Measurements from ENCODE around the gene FAM120A.
"Not testable (repeated sequence)": the region's sequence is repeated elsewhere in the genome, so short reads cannot be mapped to it uniquely, and the experiment has no call there.

The FAM120A gene

DNA sequence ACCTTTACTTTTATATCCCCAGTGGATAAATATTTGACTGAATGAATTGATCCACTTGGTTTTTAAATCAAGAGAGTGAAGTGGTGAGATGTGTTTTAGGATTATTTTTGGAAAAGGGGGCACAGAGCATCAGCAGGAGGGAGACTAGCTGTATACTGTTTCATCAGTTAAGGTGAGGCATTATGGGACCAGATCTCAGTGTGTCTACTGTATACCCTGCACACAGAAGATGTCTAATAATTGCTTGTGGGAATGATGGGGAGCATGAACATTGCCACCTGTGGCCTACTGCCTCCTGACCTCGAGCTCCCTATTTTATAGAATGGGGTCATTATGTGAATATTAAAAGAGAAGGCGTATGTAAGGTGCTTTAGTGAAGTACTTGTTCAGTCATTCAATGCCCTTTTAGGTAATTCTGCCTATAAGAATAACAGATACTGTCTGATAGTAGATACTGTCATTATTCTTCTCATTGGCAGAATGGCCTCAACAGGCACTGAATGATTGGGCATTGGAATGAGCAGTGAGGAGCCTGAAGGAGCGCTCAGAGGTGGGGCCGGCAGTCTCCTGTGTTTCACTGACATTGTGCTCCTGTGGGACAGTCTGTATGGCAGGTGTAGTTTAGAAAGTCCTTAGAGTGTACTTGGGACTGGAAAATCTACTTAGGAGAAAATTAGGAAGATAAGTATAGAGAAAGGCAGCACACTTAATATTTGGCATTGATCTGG, 49.2 kb downstream of the FAM120A start:
- Histone ChIP-seq H3K36me3 (ENCODE audit: insufficient read depth, low read length) (peaks cover 50% of the 10 kb centered on the region), H3K9ac (ENCODE audit: low read depth, low read length) (peak overlapping the region; percentile 66), H3K4me1 (ENCODE audit: control insufficient read depth, insufficient read depth, low read length) (peaks cover 34% of the 10 kb centered on the region), H3K4me2 (ENCODE audit: low read length) (peak overlapping the region; percentile 84), H3K4me3 (ENCODE audit: low read length) (peak overlapping the region; percentile 70), H3K9me3 (replicated peaks; ENCODE audit: low read length) (no peaks in the 10 kb centered on the region), H3K27me3 (ENCODE audit: control insufficient read depth, insufficient read depth, low read length) (no peaks in the 10 kb centered on the region)

DNA sequence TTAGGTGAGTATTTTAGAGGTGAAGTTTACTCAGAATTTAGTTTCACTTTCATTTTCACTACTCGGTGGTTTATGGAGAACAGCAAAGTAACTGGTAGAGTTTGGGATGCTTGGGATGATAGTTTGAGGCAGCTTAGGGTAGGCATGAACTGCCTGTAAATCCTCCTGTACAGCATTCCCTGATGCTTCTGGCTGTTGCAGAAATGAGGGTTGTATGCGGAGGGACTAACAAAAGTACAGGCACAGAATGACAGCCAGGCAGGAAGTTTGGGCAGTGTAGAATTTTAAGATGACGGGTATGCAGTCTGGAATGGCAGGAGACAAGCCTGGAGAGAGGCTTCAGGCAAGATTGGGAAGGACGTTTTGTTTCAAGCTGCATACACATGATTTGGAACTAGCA, 49.9 kb downstream of the FAM120A start:
- peak overlapping the region; percentile 84 for H3K4me2 ChIP-seq (ENCODE audit: low read length)
- peaks cover 48% of the 10 kb centered on the region for H3K36me3 ChIP-seq (ENCODE audit: insufficient read depth, low read length)
- H3K4me3 ChIP-seq (ENCODE audit: low read length): peak overlapping the region; percentile 70
- H3K27me3 ChIP-seq (ENCODE audit: control insufficient read depth, insufficient read depth, low read length): no peaks in the 10 kb centered on the region
- H3K9me3 ChIP-seq (replicated peaks; ENCODE audit: low read length): no peaks in the 10 kb centered on the region
- H3K9ac ChIP-seq (ENCODE audit: low read depth, low read length): peak overlapping the region; percentile 66
- H3K4me1 ChIP-seq (ENCODE audit: control insufficient read depth, insufficient read depth, low read length): peaks cover 36% of the 10 kb centered on the region

DNA sequence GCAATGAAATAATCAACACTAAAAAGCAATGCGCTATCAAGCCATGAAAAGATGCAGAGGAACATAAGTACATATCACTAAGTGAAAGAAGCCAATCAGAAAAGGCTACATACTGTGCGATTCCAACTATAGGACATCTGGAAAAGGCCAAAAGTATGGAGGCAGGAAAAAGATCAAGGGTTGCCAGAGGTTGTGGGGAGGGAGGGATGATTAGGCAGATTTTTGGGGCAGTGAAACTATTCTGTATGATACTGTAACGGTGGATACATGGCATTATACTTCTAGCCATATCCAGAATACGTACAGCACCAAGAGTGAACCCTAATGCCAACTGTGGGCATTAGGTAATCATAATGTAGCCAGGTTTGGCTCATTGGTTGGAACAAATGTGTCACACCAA, 51.9 kb downstream of the FAM120A start:
- no peaks in the 10 kb centered on the region for H3K9me3 ChIP-seq (replicated peaks; ENCODE audit: low read length)
- H3K4me3 ChIP-seq (ENCODE audit: low read length): no peak overlapping the region
- peaks cover 29% of the 10 kb centered on the region for H3K36me3 ChIP-seq (ENCODE audit: insufficient read depth, low read length)
- peaks cover 36% of the 10 kb centered on the region for H3K4me1 ChIP-seq (ENCODE audit: control insufficient read depth, insufficient read depth, low read length)
- H3K9ac ChIP-seq (ENCODE audit: low read depth, low read length): no peak overlapping the region
- H3K4me2 ChIP-seq (ENCODE audit: low read length): no peak overlapping the region
- H3K27me3 ChIP-seq (ENCODE audit: control insufficient read depth, insufficient read depth, low read length): no peaks in the 10 kb centered on the region

DNA sequence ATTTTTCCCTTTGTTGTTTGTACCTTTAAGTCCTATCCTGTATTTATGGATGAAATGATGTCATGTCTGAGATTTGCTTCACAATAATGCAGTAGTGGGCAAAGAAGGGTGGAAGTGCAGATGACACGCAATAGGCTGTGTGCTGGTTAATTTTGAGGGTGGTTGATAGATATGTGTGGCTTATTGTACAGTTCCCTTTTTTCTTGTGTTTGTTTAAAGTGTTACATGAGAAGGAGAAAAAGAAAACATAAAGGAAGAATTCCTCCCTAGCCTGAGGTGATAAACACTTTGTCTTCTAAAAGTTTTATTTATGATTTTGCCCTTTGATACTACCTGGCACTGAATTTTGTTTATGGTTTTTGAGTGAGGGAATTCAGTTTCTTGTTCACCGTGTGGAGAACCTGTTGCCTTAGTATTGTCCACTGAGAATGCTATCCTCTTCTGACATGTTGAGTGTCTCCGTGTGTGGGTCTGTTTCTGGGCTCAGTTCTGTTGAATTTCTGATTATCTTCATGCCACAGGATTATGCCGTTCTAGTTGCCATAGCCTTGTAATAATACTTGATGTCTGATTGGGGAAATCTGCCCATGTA, 54.2 kb downstream of the FAM120A start:
- peaks cover 29% of the 10 kb centered on the region for H3K4me1 ChIP-seq (ENCODE audit: control insufficient read depth, insufficient read depth, low read length)
- H3K9ac ChIP-seq (ENCODE audit: low read depth, low read length): no peak overlapping the region
- peaks cover 12% of the 10 kb centered on the region for H3K36me3 ChIP-seq (ENCODE audit: insufficient read depth, low read length)
- no peak overlapping the region for H3K4me2 ChIP-seq (ENCODE audit: low read length)
- H3K4me3 ChIP-seq (ENCODE audit: low read length): no peak overlapping the region
- no peaks in the 10 kb centered on the region for H3K27me3 ChIP-seq (ENCODE audit: control insufficient read depth, insufficient read depth, low read length)
- no peaks in the 10 kb centered on the region for H3K9me3 ChIP-seq (replicated peaks; ENCODE audit: low read length)

DNA sequence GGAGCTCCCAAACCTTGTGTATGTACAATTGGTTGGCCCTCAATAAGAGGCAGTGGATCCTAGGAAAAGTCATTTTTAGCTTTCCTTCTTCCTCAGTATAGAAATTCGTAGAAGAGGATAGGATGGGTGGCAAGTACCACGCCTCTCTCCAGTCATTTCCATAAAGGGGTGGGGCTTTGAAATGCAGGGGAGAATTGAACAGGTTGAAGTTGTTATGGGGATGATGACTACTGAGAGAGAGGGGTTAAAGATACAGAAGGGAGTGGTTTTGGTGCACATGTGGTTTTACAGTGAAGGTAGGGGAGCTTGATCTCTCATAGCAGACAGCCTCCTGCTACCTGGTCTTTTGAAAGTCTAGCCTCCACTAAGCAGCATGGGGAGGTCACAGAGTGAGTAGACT, 56.3 kb downstream of the FAM120A start:
- H3K36me3 ChIP-seq (ENCODE audit: insufficient read depth, low read length): peaks cover 8% of the 10 kb centered on the region
- H3K9ac ChIP-seq (ENCODE audit: low read depth, low read length): no peak overlapping the region
- peaks cover 32% of the 10 kb centered on the region for H3K4me1 ChIP-seq (ENCODE audit: control insufficient read depth, insufficient read depth, low read length)
- no peak overlapping the region for H3K4me2 ChIP-seq (ENCODE audit: low read length)
- no peaks in the 10 kb centered on the region for H3K27me3 ChIP-seq (ENCODE audit: control insufficient read depth, insufficient read depth, low read length)
- no peaks in the 10 kb centered on the region for H3K9me3 ChIP-seq (replicated peaks; ENCODE audit: low read length)
- no peak overlapping the region for H3K4me3 ChIP-seq (ENCODE audit: low read length)

DNA sequence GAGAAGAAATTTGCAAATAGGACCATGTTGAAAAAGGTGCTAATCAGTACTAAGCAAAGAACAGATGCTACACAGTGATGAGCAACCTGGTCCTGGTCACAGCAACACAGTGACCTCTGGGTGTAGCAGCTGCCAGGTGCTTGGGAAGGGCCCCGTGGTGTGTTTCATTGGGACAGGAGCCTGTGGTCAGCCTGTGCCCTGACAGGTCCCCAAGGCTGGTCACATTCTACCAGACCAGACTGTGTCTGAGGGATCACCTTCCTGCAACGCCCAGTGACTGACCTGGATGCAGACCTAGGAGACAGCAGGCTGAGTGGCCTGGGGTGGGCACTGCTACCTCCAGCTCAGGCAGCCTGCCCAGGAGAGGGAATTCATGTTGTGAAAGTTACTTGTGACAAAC, 56.7 kb downstream of the FAM120A start:
- Histone ChIP-seq H3K4me1 (ENCODE audit: control insufficient read depth, insufficient read depth, low read length) (peaks cover 32% of the 10 kb centered on the region), H3K9me3 (replicated peaks; ENCODE audit: low read length) (no peaks in the 10 kb centered on the region), H3K9ac (ENCODE audit: low read depth, low read length) (no peak overlapping the region), H3K4me2 (ENCODE audit: low read length) (no peak overlapping the region), H3K4me3 (ENCODE audit: low read length) (no peak overlapping the region), H3K27me3 (ENCODE audit: control insufficient read depth, insufficient read depth, low read length) (no peaks in the 10 kb centered on the region), H3K36me3 (ENCODE audit: insufficient read depth, low read length) (peaks cover 4% of the 10 kb centered on the region)

DNA sequence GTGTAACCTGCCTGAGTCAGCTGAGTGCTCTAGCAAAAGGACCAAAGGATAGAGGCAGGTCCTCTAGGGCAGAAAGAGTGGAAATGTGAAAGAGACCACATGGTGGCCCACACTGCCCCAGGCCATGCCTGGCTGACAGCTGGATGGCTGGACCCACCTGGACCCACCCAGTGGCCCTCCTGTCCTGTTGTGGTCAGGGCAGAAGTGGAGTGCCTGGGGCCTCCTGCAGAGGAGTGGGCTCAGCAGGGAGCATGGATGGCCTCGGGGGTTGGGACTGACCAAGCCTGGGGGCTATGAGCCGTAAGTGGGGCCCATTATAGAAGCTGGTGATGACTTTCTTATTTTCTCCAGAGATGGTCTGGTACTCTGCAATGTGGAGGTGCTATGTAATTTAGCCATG, 57.6 kb downstream of the FAM120A start:
- Histone ChIP-seq H3K4me3 (ENCODE audit: low read length) (no peak overlapping the region), H3K27me3 (ENCODE audit: control insufficient read depth, insufficient read depth, low read length) (no peaks in the 10 kb centered on the region), H3K4me1 (ENCODE audit: control insufficient read depth, insufficient read depth, low read length) (peaks cover 29% of the 10 kb centered on the region), H3K36me3 (ENCODE audit: insufficient read depth, low read length) (peaks cover 6% of the 10 kb centered on the region), H3K9me3 (replicated peaks; ENCODE audit: low read length) (no peaks in the 10 kb centered on the region), H3K9ac (ENCODE audit: low read depth, low read length) (no peak overlapping the region), H3K4me2 (ENCODE audit: low read length) (no peak overlapping the region)

DNA sequence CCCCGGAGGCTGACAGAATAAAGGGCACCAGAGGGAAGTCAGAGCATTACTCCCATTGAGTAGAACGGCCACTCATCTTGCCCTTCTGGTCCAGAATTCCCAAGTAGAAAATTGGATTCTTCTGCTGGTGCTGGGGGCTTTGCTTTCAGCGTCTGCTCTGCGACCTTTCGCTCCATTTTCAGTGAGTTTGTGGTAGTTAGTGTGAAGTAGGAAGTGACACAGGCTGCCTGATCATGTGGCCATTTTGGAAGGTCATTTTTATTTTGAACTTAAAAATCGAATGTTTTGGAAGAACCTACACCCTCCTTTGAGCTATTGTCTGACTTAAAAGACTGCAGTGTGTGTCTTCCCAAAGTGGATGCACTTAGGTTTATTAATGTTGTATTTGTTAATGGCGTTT, 58.6 kb downstream of the FAM120A start:
- no peaks in the 10 kb centered on the region for H3K9me3 ChIP-seq (replicated peaks; ENCODE audit: low read length)
- H3K4me3 ChIP-seq (ENCODE audit: low read length): no peak overlapping the region
- no peaks in the 10 kb centered on the region for H3K27me3 ChIP-seq (ENCODE audit: control insufficient read depth, insufficient read depth, low read length)
- peaks cover 8% of the 10 kb centered on the region for H3K36me3 ChIP-seq (ENCODE audit: insufficient read depth, low read length)
- H3K4me1 ChIP-seq (ENCODE audit: control insufficient read depth, insufficient read depth, low read length): peaks cover 21% of the 10 kb centered on the region
- no peak overlapping the region for H3K4me2 ChIP-seq (ENCODE audit: low read length)
- H3K9ac ChIP-seq (ENCODE audit: low read depth, low read length): no peak overlapping the region

DNA sequence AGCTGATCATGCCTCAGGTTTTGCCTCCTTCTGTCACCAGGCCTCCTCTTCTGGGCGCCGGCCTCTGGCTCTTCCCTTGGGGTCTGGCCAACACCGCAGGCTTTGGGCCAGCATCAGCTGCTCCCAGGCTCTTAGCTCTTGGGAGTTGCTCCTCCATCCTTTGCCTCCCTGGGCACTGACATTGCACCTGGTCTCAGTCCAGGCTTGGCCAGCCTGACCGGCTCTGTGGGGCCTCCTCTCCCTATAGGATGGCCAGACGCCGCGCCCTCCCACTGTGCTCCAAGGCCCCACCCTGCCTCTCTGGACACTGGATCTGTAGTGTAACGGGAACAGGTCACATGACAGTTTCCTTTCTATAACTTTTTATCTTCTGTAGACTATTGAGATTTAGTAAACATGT, 59.7 kb downstream of the FAM120A start:
- H3K36me3 ChIP-seq (ENCODE audit: insufficient read depth, low read length); H3K9me3 ChIP-seq (replicated peaks; ENCODE audit: low read length); H3K4me3 ChIP-seq (ENCODE audit: low read length); H3K9ac ChIP-seq (ENCODE audit: low read depth, low read length); H3K27me3 ChIP-seq (ENCODE audit: control insufficient read depth, insufficient read depth, low read length); H3K4me2 ChIP-seq (ENCODE audit: low read length): not testable (repeated sequence)
- peaks cover 13% of the 10 kb centered on the region for H3K4me1 ChIP-seq (ENCODE audit: control insufficient read depth, insufficient read depth, low read length)

DNA sequence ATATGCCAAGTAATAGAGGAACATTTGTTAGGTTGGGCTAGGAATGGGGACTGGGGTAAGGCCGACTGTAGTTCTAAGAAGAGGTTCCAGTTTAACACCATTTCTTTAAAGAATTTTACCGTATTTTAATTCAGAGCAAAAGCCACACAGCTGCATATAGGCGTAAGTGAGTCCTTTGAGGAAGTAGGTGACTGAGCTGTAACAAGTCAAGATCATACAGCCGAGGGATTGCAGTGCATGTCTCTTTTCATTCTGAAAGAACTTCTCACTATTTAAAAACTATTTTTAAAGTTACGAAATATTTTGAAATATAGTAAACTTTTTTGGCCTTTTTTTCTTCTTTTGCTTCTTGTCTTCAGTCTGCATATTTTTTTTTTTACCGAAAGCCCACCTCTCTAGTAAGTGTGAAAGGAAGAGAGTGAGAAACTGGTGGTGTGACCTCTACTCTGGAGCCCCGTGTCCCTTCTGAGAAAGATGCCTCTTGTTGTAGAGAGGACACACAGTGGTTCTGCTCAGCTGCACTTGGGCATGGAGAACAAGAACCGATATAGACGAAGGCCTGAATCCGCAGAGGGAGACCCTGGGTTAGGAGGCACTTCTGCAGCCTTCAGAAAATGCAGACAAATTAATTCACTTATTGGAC, 60.8 kb downstream of the FAM120A start:
- H3K9ac ChIP-seq (ENCODE audit: low read depth, low read length); H3K4me3 ChIP-seq (ENCODE audit: low read length): not testable (repeated sequence)
- H3K36me3 ChIP-seq (ENCODE audit: insufficient read depth, low read length): peaks cover 13% of the 10 kb centered on the region

DNA sequence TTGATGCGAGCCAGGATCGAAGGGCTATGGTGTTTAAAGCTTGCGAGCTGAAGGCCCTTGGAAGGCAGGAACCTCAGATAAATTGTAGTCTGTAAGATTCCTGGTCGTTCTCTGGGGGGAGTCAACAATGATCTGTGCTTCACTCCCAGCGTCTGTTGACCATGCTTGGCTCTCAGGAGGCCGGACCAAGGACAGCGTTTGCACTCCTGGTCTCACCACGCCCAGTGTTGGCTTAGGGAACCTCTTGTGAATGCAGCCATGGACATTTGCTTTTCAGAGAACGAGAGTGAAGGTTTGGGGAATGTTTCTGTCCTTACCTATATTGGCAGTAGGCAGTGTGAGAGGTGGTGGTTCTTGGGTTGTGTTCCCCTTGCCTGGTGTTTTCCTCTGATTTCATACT, 62.1 kb downstream of the FAM120A start:
- Histone ChIP-seq H3K36me3 (ENCODE audit: insufficient read depth, low read length) (peaks cover 21% of the 10 kb centered on the region), H3K4me3 (ENCODE audit: low read length) (no peak overlapping the region), H3K4me1 (ENCODE audit: control insufficient read depth, insufficient read depth, low read length) (peaks cover 19% of the 10 kb centered on the region)

More for the DNA sequence above, 60.8 kb downstream of the FAM120A start:
- peaks cover 14% of the 10 kb centered on the region for H3K4me1 ChIP-seq (ENCODE audit: control insufficient read depth, insufficient read depth, low read length)
- not testable (repeated sequence) for H3K9me3 ChIP-seq (replicated peaks; ENCODE audit: low read length); H3K27me3 ChIP-seq (ENCODE audit: control insufficient read depth, insufficient read depth, low read length); H3K4me2 ChIP-seq (ENCODE audit: low read length)

More for the DNA sequence above, 62.1 kb downstream of the FAM120A start:
- no peaks in the 10 kb centered on the region for H3K9me3 ChIP-seq (replicated peaks; ENCODE audit: low read length)
- H3K9ac ChIP-seq (ENCODE audit: low read depth, low read length): no peak overlapping the region
- H3K27me3 ChIP-seq (ENCODE audit: control insufficient read depth, insufficient read depth, low read length): no peaks in the 10 kb centered on the region
- no peak overlapping the region for H3K4me2 ChIP-seq (ENCODE audit: low read length)

Measured in skeletal muscle satellite cell (primary cell).